NB4 (cell line): ENCODE results near the gene PTPRD.

ENCODE experiments used
- MYC ChIP-seq: IDR thresholded peaks from 2 replicates; pipeline ENCODE4 v1.6.1; 2011; ENCODE audit warnings: low read depth, low read length
- POLR2A ChIP-seq: IDR thresholded peaks from 2 replicates; pipeline ENCODE4 v1.6.1; 2011; ENCODE audit warnings: mild to moderate bottlenecking; ENCODE audit not compliant: insufficient read length; ENCODE audit errors: extremely low read depth
- TF ChIP-seq, protein P1 (sequence below): IDR thresholded peaks from one replicate; pipeline ENCODE4 v1.5.1; 2012; ENCODE audit warnings: low read depth, low read length
- TF ChIP-seq, protein P2 (sequence below): IDR thresholded peaks from 2 replicates; pipeline ENCODE4 v1.6.1; 2011; ENCODE audit warnings: low read depth, low read length

DNA sequence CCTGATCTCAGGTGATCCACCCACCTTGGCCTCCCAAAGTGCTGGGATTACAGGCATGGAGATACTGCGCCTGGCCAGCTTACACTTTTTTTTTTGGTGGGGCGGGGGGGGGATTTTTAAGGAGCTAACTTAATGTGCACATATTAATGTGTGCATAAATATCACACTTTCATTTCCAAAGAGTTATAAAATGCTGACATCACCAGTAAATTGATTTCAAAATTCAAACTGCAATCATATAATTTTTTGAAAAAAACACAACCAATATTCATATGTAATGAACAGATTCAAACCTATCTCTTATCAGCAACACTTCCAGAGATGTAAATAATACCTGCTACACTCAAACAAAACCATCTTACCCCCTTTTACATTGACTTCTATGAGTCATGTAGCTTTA, 1806.7 kb downstream of the PTPRD start:
- no peak for TF ChIP-seq POLR2A
- TF ChIP-seq, protein P1, sequence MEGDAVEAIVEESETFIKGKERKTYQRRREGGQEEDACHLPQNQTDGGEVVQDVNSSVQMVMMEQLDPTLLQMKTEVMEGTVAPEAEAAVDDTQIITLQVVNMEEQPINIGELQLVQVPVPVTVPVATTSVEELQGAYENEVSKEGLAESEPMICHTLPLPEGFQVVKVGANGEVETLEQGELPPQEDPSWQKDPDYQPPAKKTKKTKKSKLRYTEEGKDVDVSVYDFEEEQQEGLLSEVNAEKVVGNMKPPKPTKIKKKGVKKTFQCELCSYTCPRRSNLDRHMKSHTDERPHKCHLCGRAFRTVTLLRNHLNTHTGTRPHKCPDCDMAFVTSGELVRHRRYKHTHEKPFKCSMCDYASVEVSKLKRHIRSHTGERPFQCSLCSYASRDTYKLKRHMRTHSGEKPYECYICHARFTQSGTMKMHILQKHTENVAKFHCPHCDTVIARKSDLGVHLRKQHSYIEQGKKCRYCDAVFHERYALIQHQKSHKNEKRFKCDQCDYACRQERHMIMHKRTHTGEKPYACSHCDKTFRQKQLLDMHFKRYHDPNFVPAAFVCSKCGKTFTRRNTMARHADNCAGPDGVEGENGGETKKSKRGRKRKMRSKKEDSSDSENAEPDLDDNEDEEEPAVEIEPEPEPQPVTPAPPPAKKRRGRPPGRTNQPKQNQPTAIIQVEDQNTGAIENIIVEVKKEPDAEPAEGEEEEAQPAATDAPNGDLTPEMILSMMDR = no peak
- TF ChIP-seq, protein P2, sequence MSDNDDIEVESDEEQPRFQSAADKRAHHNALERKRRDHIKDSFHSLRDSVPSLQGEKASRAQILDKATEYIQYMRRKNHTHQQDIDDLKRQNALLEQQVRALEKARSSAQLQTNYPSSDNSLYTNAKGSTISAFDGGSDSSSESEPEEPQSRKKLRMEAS = no peak
- TF ChIP-seq MYC = no peak
